Mesendoderm (in vitro differentiated cells): Measurements from ENCODE around the gene ANKRD44.

Experiments
- DNase-seq: peaks from one replicate; pipeline ENCODE4 v3.0.0; 2013
- H2AK5ac ChIP-seq: 2 replicates; pipeline ENCODE4 v1.6.1; 2013; ENCODE audit warnings: low read length, inconsistent platforms
- H2BK120ac ChIP-seq: 2 replicates; pipeline ENCODE4 v1.6.1; 2013; ENCODE audit warnings: low read depth, mild to moderate bottlenecking, low read length, moderate library complexity, mixed read lengths
- H2BK15ac ChIP-seq: replicated peaks from 2 replicates; pipeline ENCODE4 v1.6.1; 2013; ENCODE audit warnings: low read depth, mild to moderate bottlenecking, moderate library complexity
- H2BK5ac ChIP-seq: 2 replicates; pipeline ENCODE4 v1.6.1; 2013; ENCODE audit warnings: low read length, inconsistent platforms
- H3K18ac ChIP-seq: 2 replicates; pipeline ENCODE4 v1.6.1; 2013; ENCODE audit warnings: mild to moderate bottlenecking, low read length, mixed read lengths
- H3K23ac ChIP-seq: one replicate; pipeline ENCODE4 v1.6.1; 2013; ENCODE audit warnings: low read length
- H3K27ac ChIP-seq: 2 replicates; pipeline ENCODE4 v1.5.1; 2013; ENCODE audit warnings: low read depth, mild to moderate bottlenecking, inconsistent platforms, low read length, moderate library complexity
- H3K27me3 ChIP-seq: 2 replicates; pipeline ENCODE4 v1.6.1; 2013; ENCODE audit warnings: low read length, control low read depth, mild to moderate bottlenecking, inconsistent platforms; ENCODE audit not compliant: insufficient read depth, poor library complexity
- H3K36me3 ChIP-seq: 2 replicates; pipeline ENCODE4 v1.6.1; 2013; ENCODE audit warnings: low read length, inconsistent platforms; ENCODE audit not compliant: control insufficient read depth, insufficient read depth
- H3K4ac ChIP-seq: one replicate; pipeline ENCODE4 v1.6.1; 2013; ENCODE audit warnings: low read depth, mild to moderate bottlenecking, low read length, moderate library complexity
- H3K4me1 ChIP-seq: 2 replicates; pipeline ENCODE4 v1.6.1; 2013; ENCODE audit warnings: low read depth, low read length, inconsistent platforms; ENCODE audit not compliant: control insufficient read depth
- H3K4me2 ChIP-seq: 2 replicates; pipeline ENCODE4 v1.6.1; 2013; ENCODE audit warnings: low read length
- H3K4me3 ChIP-seq: 2 replicates; pipeline ENCODE4 v1.5.1; 2013; ENCODE audit warnings: mild to moderate bottlenecking, low read length
- H3K56ac ChIP-seq: one replicate; pipeline ENCODE4 v1.6.1; 2013; ENCODE audit warnings: low read length
- H3K79me1 ChIP-seq: 2 replicates; pipeline ENCODE4 v1.6.1; 2013; ENCODE audit warnings: low read length, inconsistent platforms
- H3K79me2 ChIP-seq: 2 replicates; pipeline ENCODE4 v1.6.1; 2013; ENCODE audit warnings: mild to moderate bottlenecking, low read length; ENCODE audit not compliant: control insufficient read depth, insufficient read depth
- H3K9ac ChIP-seq: 2 replicates; pipeline ENCODE4 v1.6.1; 2013; ENCODE audit warnings: low read length, inconsistent platforms
- H4K5ac ChIP-seq: one replicate; pipeline ENCODE4 v1.6.1; 2013; ENCODE audit warnings: low read length
- H4K8ac ChIP-seq: one replicate; pipeline ENCODE4 v1.6.1; 2013; ENCODE audit warnings: low read depth, mild to moderate bottlenecking, control low read depth, low read length, moderate library complexity
- WGBS: extraction: QIAGEN DNeasy Blood & Tissue Kit; methylation state at CpG from one replicate; pipeline ENCODE4 v1.1.7; 2013; ENCODE audit warnings: low lambda C conversion rate, missing lambda C conversion rate; ENCODE audit not compliant: insufficient coverage; ENCODE audit errors: extremely low coverage; 5-methylcytosine and 5-hydroxymethylcytosine counted together

Gene ANKRD44

GRCh38 chr2:197190100-197190432, 120.5 kb downstream of the ANKRD44 start:
- DNase-seq: no peak
- no peak overlapping the region for H4K5ac ChIP-seq
- H3K79me2 ChIP-seq: no peaks in the 10 kb centered on the region
- H3K27me3 ChIP-seq: no peaks in the 10 kb centered on the region
- H3K27ac ChIP-seq: no peak overlapping the region
- H3K4me3 ChIP-seq: no peak overlapping the region
- no peaks in the 10 kb centered on the region for H3K36me3 ChIP-seq
- no peak overlapping the region for H2BK15ac ChIP-seq
- no peaks in the 10 kb centered on the region for H3K79me1 ChIP-seq
- no peak overlapping the region for H2BK5ac ChIP-seq
- H3K4me1 ChIP-seq: peaks cover 3% of the 10 kb centered on the region
- H3K4ac ChIP-seq: no peak overlapping the region
- no peak overlapping the region for H2BK120ac ChIP-seq
- no peak overlapping the region for H3K23ac ChIP-seq
- no peak overlapping the region for H3K4me2 ChIP-seq
- H4K8ac ChIP-seq: no peak overlapping the region
- no peak overlapping the region for H3K56ac ChIP-seq
- no CpG with 5 or more reads among the region's 3 CpGs for WGBS
- H3K9ac ChIP-seq: no peak overlapping the region
- H2AK5ac ChIP-seq: no peak overlapping the region
- H3K18ac ChIP-seq: no peak overlapping the region

- H4K8ac ChIP-seq: no peak overlapping the region
- H3K23ac ChIP-seq: no peak overlapping the region
- H3K36me3 ChIP-seq: no peaks in the 10 kb centered on the region
- no peaks in the 10 kb centered on the region for H3K79me1 ChIP-seq
- H2BK5ac ChIP-seq: no peak overlapping the region
- no peak overlapping the region for H3K18ac ChIP-seq
- no peaks in the 10 kb centered on the region for H3K27me3 ChIP-seq
- H3K9ac ChIP-seq: no peak overlapping the region
- no peak overlapping the region for H2AK5ac ChIP-seq
- H3K56ac ChIP-seq: no peak overlapping the region
- peak; percentile 83 for DNase-seq
- WGBS: no CpG with 5 or more reads among the region's 10 CpGs
- no peak overlapping the region for H3K4me2 ChIP-seq
- no peak overlapping the region for H4K5ac ChIP-seq
- H2BK120ac ChIP-seq: no peak overlapping the region
- peaks cover 3% of the 10 kb centered on the region for H3K4me1 ChIP-seq
- H3K79me2 ChIP-seq: no peaks in the 10 kb centered on the region
- H3K4ac ChIP-seq: no peak overlapping the region
- H3K27ac ChIP-seq: no peak overlapping the region
- H2BK15ac ChIP-seq: no peak overlapping the region
- H3K4me3 ChIP-seq: no peak overlapping the region
These were observed 121.0 kb downstream of the ANKRD44 start for GRCh38 chr2:197189426-197190099.

- H2AK5ac ChIP-seq: no peak overlapping the region
- no peak overlapping the region for H4K5ac ChIP-seq
- no peaks in the 10 kb centered on the region for H3K79me2 ChIP-seq
- H3K4me1 ChIP-seq: peaks cover 3% of the 10 kb centered on the region
- WGBS: no CpG with 5 or more reads among the region's 1 CpG
- no peak overlapping the region for H3K56ac ChIP-seq
- no peak overlapping the region for H4K8ac ChIP-seq
- H3K27me3 ChIP-seq: no peaks in the 10 kb centered on the region
- no peaks in the 10 kb centered on the region for H3K36me3 ChIP-seq
- no peak for DNase-seq
- H3K4ac ChIP-seq: no peak overlapping the region
- no peak overlapping the region for H3K4me3 ChIP-seq
- H2BK120ac ChIP-seq: no peak overlapping the region
- no peaks in the 10 kb centered on the region for H3K79me1 ChIP-seq
- H2BK5ac ChIP-seq: no peak overlapping the region
- H3K4me2 ChIP-seq: no peak overlapping the region
- H2BK15ac ChIP-seq: no peak overlapping the region
- H3K18ac ChIP-seq: no peak overlapping the region
- H3K23ac ChIP-seq: no peak overlapping the region
- no peak overlapping the region for H3K27ac ChIP-seq
- no peak overlapping the region for H3K9ac ChIP-seq
These were observed 124.9 kb downstream of the ANKRD44 start for GRCh38 chr2:197185676-197186075.

GRCh38 chr2:197184959-197185586, 125.5 kb downstream of the ANKRD44 start:
- no CpG with 5 or more reads among the region's 6 CpGs for WGBS

GRCh38 chr2:197183355-197183754, 127.2 kb downstream of the ANKRD44 start:
- Histone ChIP-seq H3K4me2 (no peak overlapping the region), H3K18ac (no peak overlapping the region), H2BK15ac (no peak overlapping the region), H3K4ac (no peak overlapping the region), H3K36me3 (no peaks in the 10 kb centered on the region), H2BK5ac (no peak overlapping the region), H2BK120ac (no peak overlapping the region), H3K79me1 (no peaks in the 10 kb centered on the region), H3K79me2 (no peaks in the 10 kb centered on the region), H3K4me3 (no peak overlapping the region), H3K9ac (no peak overlapping the region), H3K4me1 (no peaks in the 10 kb centered on the region), H4K8ac (no peak overlapping the region), H3K27ac (no peak overlapping the region), H4K5ac (no peak overlapping the region), H3K27me3 (no peaks in the 10 kb centered on the region), H2AK5ac (no peak overlapping the region), H3K23ac (no peak overlapping the region), H3K56ac (no peak overlapping the region)
- DNase-seq: no peak

More at GRCh38 chr2:197184959-197185586, 125.5 kb downstream of the ANKRD44 start:
- H4K5ac ChIP-seq: no peak overlapping the region
- no peaks in the 10 kb centered on the region for H3K27me3 ChIP-seq
- no peak overlapping the region for H3K9ac ChIP-seq
- no peak overlapping the region for H3K18ac ChIP-seq
- H3K79me2 ChIP-seq: no peaks in the 10 kb centered on the region
- no peak overlapping the region for H3K4me2 ChIP-seq
- no peak overlapping the region for H3K23ac ChIP-seq
- H2BK5ac ChIP-seq: no peak overlapping the region
- H3K4ac ChIP-seq: no peak overlapping the region
- no peak overlapping the region for H2BK120ac ChIP-seq
- H3K36me3 ChIP-seq: no peaks in the 10 kb centered on the region
- no peak overlapping the region for H4K8ac ChIP-seq
- H3K27ac ChIP-seq: no peak overlapping the region
- no peak for DNase-seq
- H2BK15ac ChIP-seq: no peak overlapping the region
- H3K4me3 ChIP-seq: no peak overlapping the region
- no peak overlapping the region for H2AK5ac ChIP-seq
- H3K56ac ChIP-seq: no peak overlapping the region
- H3K4me1 ChIP-seq: peaks cover 2% of the 10 kb centered on the region
- no peaks in the 10 kb centered on the region for H3K79me1 ChIP-seq

GRCh38 chr2:197182668-197183067, 127.9 kb downstream of the ANKRD44 start:
- no peak for DNase-seq
- no peak overlapping the region for H3K56ac ChIP-seq

More at GRCh38 chr2:197182668-197183067, 127.9 kb downstream of the ANKRD44 start:
- no peak overlapping the region for H3K27ac ChIP-seq
- no peak overlapping the region for H2BK15ac ChIP-seq
- H3K4me2 ChIP-seq: no peak overlapping the region
- no peak overlapping the region for H4K8ac ChIP-seq
- no peak overlapping the region for H3K4ac ChIP-seq
- H3K79me1 ChIP-seq: no peaks in the 10 kb centered on the region
- no peak overlapping the region for H3K23ac ChIP-seq
- no peaks in the 10 kb centered on the region for H3K36me3 ChIP-seq
- H2BK5ac ChIP-seq: no peak overlapping the region
- no peak overlapping the region for H3K18ac ChIP-seq
- H3K27me3 ChIP-seq: no peaks in the 10 kb centered on the region
- no CpG with 5 or more reads among the region's 1 CpG for WGBS
- no peaks in the 10 kb centered on the region for H3K79me2 ChIP-seq
- no peak overlapping the region for H2BK120ac ChIP-seq
- no peak overlapping the region for H3K4me3 ChIP-seq
- no peak overlapping the region for H3K9ac ChIP-seq
- no peaks in the 10 kb centered on the region for H3K4me1 ChIP-seq
- no peak overlapping the region for H2AK5ac ChIP-seq
- H4K5ac ChIP-seq: no peak overlapping the region
